HCT116 (cell line): ENCODE data around the gene ADGRE3.

ENCODE experiments used
- CEBPB ChIP-seq: IDR thresholded peaks from 2 replicates; pipeline ENCODE4 v1.6.1; 2012; ENCODE audit warnings: low read depth
- CTCF ChIP-seq, 3 experiments: fragments of 200-600 bp in 1 of 3; sonication (generic) in 1 of 3; IDR thresholded peaks in 2 of 3; conservative IDR thresholded peaks in 1 of 3; 2 replicates each; pipeline ENCODE4 v1.5.1; 2012 to 2017; ENCODE audit warnings: low read depth in 2 of 3, low read length in 2 of 3, antibody characterized with exemption in 1 of 3, borderline replicate concordance in 1 of 3, control low read depth in 1 of 3, mild to moderate bottlenecking in 1 of 3, mixed read lengths in 1 of 3, mixed run types in 1 of 3, moderate library complexity in 1 of 3; ENCODE audit not compliant: insufficient read depth in 1 of 3
- EZH2phosphoT487 ChIP-seq: fragments of 200-600 bp; IDR thresholded peaks from 2 replicates; pipeline ENCODE4 v1.6.1; 2018; ENCODE audit warnings: antibody characterized with exemption, borderline replicate concordance
- POLR2A ChIP-seq: IDR thresholded peaks from 2 replicates; pipeline ENCODE4 v1.7.0; 2011; ENCODE audit warnings: borderline replicate concordance; ENCODE audit not compliant: insufficient read depth, insufficient read length; ENCODE audit errors: extremely low read depth
- POLR2AphosphoS5 ChIP-seq: IDR thresholded peaks from 2 replicates; pipeline ENCODE4 v1.6.1; 2011; ENCODE audit warnings: mild to moderate bottlenecking, low read depth, low read length, moderate library complexity
- REST ChIP-seq: IDR thresholded peaks from 2 replicates; pipeline ENCODE4 v1.6.1; 2012; ENCODE audit warnings: low read depth
- ZFX ChIP-seq: fragments of 450-650 bp; IDR thresholded peaks from 2 replicates; pipeline ENCODE4 v1.6.1; 2017
- ZNF274 ChIP-seq: fragments of 200-500 bp; sonication (Bioruptor generic); IDR thresholded peaks from 2 replicates; pipeline ENCODE4 v1.6.1; 2014; ENCODE audit warnings: mild to moderate bottlenecking, low read depth, low read length, inconsistent platforms

GRCh38 chr19:14629557-14629956 lies 45.1 kb downstream of the ADGRE3 start:
- TF ChIP-seq EZH2phosphoT487 (no peak), POLR2A (no peak), CTCF (IDR thresholded peaks at IDR 0.05 in 2 of 3, conservative IDR thresholded peaks at IDR 0.05 in 1 of 3; ENCODE audit: borderline replicate concordance in 1 of 3, insufficient read depth in 1 of 3, low read depth in 2 of 3, low read length in 2 of 3) (no peak), ZFX (no peak), CEBPB (no peak), POLR2AphosphoS5 (no peak), ZNF274 (no peak), REST (no peak)
